Stimulated activated CD4-positive, alpha-beta T cell treated with anti-CD3 and anti-CD28 coated beads, TNF-alpha, amount 100 ng/mL, for 1 hour (primary cell): ENCODE results near the gene DNPH1.
A peak's percentile ranks its signal among the peaks of the same experiment; 100 is the strongest.

Experiments used
- DNase-seq, 3 donors: peaks; one replicate each; pipeline ENCODE4 v3.0.0-alpha.2; 2020; ENCODE audit warnings: low read depth in 3 of 3, low spot score in 1 of 3

DNPH1 gene, protein sequence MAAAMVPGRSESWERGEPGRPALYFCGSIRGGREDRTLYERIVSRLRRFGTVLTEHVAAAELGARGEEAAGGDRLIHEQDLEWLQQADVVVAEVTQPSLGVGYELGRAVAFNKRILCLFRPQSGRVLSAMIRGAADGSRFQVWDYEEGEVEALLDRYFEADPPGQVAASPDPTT

DNA sequence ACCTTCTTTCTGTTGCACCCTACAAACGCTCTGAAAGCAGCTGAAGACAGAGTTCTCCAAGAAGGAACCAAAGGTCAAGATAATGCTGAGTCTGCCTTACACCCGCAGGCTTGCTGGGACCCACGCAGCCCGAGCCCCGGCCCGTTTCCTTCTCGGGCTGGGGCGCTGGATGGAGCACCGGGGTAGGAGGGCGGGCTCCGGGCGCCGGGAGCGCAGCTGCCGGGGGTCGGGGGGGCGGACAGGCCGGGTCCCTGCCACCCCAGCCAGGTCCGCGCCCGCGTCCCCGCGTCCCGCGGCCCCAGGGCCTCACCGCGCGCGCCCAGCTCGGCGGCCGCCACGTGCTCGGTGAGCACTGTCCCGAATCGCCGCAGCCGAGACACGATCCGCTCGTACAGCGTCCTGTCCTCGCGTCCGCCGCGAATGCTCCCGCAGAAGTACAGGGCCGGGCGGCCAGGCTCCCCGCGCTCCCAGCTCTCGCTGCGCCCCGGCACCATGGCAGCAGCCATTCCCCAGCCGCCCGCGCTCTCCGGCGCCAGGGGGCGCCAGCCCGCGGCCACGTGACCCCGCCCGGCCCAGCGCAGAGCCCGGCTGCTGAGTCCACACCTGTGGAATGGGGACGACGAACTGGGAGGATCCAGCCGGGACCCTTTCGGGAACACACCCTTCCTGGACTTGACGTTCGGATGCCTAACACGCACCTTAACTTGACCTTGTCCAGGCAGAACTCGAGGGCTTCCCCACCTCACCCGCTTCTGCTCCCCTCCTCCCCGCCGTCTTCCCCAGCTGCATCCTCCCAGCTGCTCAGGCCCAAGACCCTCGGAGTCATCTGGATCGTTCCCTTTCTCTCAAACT lies at the start of gene DNPH1:
DNPH1 (minus strand) TSS at position 531 of the 852 bp plus-strand sequence; CDS start at position 506, 25 bp downstream.
- DNase-seq, result peak; percentile 38 to 80 (median 65)

DNA sequence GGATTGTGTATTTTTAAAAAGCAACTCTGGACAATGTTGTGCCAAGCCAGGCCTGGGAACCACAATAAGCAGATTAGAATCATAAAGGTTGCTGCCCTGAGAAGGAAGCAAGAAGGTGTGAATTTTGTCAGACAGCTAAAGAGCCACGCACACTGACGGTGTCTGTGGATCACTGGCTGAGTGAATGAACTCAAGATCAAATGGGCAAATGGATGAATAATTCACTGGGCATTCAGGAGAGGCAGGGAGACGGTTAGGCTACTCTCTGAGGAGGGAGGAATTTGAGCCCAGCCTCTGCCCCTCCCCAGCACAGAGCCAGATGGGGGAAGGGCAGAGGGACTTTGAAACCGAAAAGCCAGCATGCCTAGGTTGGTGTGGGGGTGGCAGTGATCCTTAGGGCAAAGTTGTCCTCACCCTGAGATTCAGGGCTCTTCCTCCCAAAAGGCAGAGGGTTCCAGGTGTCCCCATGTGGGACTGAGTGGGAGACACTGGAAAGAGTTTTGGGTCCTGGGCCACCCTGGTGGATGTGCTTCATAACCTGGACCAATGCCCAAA lies 49.3 kb upstream of the DNPH1 start:
- DNase-seq, result no peak

DNA sequence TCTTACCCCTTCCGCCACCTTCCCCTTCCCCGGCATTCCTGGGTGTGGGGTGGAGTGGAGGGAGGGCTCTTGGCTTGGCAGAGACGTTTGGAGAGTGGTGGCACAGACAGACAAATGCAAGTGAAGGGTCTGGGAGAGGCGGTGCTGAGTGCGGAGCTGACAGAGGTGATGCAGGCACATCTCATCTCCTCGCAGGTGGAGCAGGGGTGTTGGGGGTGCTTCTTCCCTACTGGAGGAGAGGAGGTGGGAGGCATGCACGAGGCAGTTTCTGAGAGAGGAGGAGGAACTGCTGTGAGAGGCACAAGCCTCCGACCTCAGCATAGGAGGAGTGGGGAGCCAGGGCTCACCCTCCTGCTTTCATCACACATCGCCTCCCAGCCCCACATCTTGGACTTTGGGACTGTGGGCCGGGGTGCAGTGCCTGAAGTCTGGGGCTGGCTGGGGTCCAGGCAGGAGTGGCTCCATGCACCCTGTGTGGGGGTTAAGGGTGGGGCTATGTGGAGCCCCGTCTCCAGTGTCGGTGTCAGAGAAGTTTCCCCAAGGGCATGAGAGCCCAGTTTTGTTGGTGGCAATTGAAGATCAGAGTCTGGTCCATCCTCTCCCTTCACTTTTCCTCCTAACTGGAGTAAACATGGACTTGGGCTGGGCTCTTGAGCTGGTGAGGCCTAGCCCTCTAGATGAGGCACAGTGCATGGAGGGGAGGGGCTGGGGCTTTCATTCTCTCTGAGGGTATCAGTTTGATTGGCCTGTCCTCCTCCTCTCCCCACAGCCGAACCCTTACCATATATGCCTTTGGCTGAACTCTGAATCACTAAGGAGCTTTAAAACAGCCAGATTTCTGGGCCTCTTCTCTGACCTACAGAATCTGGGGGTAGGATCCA lies 48.6 kb upstream of the DNPH1 start:
- no peak for DNase-seq

DNA sequence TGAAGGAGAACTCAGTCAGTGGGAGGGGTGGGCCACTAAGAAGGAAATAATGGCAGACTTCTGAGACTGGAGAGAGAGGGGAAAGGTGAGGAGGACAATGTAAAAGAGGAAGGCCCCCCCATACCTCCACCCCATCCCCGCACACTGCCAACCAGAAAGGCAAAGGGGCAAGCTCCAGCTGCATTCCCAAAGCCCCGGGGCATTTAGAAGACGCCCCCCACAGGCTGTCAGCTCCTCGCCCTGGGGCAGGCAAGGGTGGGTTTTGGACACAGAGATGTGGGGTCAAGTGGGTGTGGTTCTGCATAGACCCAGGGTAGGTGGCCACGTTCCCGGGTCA lies 48.0 kb upstream of the DNPH1 start:
- DNase-seq, result no peak

DNA sequence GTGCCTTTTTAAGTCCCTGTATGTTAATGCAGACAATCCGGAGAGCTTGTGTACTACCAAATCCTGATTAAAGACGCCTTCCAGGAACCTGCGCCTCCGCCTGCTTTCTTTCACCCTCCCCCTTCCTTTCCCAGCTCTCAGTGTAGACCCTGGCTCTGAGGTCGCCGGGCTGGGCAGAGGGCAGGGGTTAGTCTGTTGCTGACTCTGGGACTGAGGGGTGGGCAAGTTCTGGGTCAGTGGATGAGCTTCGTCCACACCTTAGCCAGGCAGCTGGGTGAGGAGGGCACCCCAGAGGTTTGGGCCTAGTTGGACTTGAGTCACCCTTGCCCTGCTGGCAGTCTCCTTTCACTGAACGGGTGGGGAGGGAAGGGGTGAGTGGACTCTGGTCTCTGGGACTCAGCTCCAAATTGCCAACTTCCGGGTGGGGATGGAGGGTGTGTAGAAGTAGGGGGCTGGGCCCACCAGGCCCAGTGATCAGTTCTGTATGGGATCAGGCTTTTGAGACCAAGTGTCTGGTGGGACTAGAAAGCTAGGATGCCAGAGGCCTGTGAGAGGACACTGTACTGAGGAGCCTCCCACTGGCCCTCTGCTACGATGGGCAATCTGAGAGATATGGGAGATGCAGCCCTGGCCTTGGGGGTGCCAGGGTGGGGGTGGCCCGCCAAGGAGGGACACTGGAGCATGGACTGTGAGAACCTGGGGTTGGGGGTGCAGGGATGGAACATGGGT lies 47.5 kb upstream of the DNPH1 start:
- no peak for DNase-seq

DNA sequence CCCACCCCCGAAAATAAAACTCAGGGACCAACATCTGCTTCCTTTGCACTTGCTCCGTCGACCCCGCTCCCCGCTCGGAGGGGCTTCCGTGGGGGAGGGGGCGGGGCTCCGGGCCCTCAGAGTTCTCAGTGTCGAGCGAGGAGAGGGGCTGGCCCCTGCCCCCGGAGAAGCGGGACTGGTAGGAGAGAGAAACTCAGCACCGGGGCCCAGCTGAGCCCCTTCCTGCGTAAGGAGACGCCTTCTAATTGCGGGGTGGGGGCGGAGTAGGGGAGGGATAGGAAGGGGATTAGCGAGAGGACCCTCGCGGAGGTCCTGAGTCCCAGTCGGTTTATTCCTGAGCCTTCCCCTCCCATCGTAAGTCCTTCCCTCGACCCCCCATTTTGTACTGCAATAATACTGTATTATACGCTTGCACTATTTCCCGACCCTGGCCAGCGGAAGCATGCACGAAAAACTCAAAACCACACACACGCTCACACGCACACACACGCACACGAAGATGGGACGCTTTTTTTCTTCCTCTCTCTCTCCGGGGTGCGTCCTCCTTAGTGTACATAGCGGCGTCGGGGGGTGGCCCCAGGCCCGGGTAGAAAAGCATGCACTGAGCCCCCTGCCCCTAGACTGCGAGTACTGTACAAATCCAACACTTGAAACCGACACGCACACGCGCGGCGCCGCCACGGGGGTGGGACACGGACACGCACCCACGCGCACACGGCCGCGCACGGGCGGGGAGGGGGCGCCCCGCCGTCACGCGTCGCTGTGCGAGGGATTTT lies 46.7 kb upstream of the DNPH1 start:
- no peak for DNase-seq

DNA sequence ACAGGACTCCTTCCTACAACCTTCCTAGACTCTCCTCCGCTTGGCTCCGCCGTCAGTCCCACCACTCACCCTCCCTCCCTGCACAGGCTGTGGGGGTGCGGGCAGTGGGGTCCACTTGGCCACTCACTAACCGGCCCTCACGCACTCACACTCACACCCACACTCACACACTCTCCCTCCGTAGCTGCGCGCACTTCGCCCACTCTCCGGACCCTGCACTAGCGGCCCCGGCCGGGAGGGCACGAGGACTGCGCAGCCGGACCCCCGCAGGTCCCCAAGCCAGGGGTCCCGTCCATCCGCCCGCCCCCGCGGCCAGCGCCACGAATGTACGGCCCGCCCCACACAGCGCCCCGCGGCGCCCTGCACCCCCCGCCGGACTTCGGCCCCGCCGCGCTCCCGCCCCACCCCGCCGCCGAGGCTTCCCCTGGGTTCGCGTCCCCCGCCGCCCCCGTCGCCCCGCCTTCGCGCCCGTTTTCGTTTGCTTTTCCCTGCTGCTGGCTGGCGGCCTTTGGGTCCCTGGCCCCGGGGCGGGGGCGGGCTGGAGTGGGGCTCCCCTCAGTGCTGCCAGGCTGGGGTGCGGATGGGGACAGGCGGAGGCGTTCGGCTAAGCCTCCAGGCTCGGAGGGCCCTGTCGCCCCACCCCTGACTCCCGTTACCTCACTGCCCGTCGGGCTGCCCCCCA lies 45.8 kb upstream of the DNPH1 start:
- DNase-seq, result no peak

DNA sequence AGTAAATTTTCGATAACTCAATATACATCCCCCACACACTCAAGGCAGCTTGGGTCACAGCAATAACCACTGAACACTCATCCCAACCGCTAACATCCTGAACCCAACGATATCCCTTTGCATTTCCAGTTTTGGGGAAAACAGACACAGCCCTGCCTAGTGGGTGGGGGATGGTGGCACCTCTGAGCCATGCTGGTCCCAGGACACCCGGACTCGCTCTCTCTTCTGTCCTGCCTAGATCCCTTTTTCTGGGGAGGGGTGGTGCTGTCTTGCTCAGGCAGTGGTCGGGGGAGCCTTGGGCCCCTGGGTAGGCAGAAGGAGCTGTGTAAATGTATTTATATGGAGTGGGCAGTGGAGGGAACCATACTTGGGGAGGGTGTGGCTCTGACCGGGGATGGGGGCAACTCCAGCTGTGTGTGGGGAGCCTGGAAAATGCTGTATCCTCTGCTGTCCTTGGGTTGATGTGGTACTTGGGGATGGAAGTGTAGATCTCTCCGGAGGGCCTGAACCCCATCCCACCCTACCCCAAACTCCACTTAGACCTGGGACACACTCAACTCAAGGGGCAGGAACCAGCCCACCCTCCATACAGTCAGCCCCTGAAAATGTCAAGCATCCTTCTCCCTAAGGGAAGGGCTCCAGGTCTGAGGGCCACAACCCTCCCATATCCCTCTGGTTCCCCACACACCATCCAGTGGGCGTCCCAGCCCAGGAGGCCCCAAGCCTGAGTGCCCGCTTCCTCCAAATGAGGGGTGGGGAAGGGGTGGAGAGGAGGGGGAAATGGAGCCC lies 45.0 kb upstream of the DNPH1 start:
- DNase-seq, result no peak

DNA sequence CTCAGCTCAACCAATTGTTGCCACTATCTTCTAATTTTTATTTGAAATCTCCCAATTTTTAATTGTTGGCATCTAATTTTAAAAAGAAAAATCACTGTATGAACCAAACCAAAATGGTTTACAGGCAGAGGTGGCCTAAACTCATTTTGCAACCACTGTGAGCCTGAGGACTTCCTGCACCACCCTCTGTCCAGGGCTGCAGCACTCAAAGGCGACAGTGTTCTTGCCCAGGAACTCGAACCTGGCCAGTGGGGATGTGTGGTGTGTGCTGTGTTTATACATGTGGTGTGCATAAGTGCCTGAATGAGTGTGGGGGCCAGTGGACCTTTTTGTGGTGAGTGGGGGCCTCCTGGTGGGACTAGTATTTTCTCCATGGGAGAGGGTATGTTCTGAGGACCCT lies 44.4 kb upstream of the DNPH1 start:
- DNase-seq, result no peak

DNA sequence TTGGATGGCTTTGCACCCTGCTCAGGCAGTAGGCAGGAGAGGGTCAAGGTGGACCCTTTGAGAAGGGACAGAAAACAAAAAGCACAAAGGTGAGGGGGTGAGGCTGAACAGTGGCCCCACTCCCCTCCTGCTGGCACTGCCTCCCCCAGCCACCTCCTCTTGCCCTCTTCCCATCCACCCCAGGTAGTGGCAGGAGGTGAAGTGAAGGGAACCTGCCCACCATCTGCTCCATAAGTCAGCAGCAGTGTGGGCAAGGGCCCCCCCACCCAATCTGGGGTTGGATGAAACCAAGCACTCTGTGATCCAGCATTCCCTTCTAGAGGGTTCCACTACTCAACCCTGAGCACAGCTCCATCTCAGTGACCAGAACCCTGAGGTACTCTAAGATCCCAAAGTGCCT lies 42.7 kb upstream of the DNPH1 start:
- DNase-seq, result no peak

DNA sequence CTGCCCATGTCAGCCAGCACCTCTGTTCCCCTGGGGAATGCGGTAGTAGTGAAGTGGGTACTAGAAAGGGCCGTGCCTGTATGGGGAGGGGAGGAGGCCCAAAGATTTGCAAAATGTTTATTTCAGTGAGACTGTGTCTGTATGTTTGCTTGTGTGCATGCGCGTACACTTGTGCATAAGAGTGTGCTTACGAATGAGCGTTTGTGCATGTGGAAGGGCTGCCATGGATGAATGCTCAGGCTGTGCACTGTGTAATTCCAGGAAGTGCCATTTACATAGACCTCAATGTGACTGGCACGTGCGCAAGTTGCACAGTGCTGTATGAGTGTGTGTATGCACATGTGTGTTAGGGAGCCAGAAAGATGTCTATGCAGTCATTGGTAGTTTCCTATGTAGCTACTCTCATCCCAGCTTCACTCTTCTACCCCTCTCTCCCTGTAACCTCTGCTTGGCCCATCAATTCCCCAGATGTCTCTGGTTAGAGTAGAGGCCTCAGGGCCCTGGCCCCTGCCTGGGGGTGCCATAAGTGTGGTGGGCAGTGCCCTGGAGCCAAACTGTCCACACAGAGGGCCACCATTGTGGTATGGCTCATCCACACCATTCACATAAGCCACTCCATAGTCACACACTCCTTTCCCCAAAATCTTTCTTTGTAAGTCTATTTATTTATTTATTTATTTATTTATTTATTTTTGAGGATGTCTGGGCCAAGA lies 42.0 kb upstream of the DNPH1 start:
- DNase-seq, result no peak

DNA sequence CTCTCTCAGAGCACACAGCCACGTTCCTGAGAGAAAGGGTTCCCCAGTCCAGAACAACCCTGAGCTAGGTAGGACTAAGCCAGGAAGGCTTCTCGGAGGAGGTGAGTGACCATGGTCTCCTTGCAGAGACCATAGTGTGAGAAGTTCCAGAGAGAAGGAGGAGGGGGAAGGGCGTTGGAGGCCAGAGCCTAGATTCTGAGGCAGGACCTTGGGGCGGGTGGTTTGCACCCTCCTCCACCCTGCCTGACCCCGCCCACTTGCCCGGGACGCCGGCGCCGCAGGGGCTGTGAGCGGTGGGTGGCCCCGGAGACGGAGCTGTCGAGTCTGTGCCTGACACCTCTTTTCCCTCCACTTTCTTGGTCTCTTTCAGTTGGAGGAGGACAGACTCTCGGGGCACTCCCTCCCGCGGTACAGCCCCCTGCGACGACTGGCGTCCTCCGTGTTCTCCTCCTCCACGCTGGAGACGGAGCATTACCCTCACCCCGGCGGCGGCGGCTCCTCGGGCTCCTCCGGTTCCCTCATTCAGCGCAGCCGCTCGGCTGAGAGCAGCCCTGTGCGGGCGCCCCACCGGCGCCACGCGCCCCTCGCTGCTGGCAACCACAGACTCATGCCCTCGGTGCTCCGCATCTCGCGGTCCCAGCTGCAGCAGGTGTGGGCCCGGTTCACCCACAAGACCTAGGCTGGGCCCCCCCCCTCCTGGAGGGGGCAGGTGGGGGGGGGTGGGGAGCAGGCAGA lies 40.2 kb upstream of the DNPH1 start:
- peak in 1 of 3 donors; percentile 30 for DNase-seq

DNA sequence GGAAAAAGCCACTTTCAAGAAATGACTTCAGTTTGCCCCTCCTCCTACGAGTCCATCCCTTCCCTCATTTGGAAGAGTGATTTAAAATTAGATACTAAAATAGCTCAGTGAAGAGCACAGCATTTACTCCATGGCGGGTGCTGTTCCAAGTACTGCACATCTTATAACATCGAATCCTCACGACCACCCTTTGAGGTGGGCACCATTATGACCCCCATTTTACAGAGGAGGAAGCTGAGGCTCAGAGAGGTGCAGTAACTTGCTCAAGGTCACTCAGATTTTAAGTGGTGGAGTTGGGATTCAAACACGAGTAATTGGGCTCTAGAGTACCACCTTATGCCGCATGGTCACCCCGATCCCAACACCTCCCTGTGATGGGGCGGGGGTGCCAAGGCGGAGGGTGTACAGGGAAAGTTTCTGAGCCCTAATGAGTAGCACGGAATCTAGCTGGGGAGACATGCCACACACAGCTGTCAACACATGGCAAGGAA lies 39.5 kb upstream of the DNPH1 start:
- no peak for DNase-seq

DNA sequence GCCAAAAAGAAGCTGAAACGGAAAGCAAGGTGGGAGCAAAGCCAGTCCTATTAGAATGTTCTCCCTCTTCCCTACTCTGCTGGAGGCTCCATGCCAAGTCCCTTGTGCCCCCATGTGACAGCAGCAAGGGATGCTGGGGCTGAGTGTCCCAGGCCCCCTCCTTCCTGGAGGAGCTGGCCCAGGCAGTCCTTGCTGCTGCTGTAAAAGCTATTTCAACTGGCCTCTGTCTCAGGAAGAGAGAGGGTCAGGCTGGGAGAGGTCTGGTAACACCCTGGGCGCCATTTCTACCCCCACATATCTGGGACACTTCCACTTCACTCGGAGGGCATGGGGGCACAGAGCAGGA lies 39.0 kb upstream of the DNPH1 start:
- DNase-seq, result no peak

DNA sequence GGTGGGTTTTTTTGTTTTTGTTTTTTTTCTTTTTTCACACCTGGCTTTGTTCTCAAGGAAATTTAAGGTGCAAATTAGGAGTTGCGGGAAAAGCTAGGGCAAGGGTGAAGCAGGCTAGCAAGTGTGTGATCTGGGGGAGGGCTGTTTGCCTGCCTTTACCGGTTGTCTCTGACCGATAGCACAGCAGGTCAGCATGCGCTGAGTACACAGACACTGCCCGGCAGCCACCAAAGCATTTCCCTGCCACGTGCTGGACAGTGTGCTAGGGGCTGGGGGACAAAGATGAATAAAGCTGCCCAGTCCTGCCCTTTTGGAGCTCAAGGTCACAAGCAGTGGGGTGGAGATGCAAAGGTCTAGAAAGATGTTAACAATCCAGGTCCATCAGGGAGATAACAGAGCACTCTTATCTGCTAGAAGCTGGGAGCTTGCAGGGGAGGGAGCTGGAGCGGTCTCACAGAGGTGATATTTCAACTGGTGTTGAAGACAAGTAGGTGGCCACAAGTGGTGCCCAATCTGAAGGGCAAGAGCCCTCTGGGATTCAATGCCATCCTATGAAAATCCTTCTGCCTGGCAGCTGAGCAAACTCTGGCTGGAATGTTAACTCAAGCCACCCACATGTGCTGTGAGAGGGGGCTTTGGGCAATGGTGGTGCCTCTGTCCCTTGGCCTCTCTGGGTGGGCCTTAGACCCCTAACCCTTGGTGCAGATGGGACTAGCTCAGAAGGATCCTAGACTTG lies 38.5 kb upstream of the DNPH1 start:
- DNase-seq, result no peak

DNA sequence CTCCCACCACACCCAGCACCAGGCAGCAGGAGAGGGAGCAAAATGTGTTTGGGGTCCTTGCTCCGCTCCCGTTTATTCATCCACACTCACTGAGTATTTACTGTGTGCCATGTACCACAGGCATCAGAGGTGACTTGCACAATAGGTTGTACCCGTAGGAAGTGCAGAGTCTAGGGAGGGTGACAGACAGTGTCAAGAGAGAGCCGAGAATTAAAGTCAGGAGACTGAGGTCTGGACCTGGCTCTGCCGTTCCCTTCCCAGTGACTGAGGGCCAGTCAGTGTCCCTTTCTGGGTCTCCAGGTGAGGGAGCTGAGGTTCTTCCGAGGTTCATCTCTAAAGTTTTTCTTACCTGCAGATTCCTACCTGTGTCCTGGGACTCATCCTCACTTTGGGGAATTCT lies 36.3 kb upstream of the DNPH1 start:
- no peak for DNase-seq
